DMS153 (cell line): ENCODE results near the gene MIER3.

ENCODE experiments used
- DNase-seq: peaks from one replicate; lab custom pipeline; 2025; lab: John Stamatoyannopoulos, UW

The MIER3 gene

GRCh38 chr5:56893251-56893951 is 58.5 kb downstream of the MIER3 start:
- no peak for DNase-seq

GRCh38 chr5:56881571-56881970 is 70.4 kb downstream of the MIER3 start:
- no peak for DNase-seq

- no peak for DNase-seq
Measured at GRCh38 chr5:56876327-56876726, 75.6 kb downstream of the MIER3 start.

GRCh38 chr5:56873056-56873455 is 78.9 kb downstream of the MIER3 start:
- DNase-seq, result no peak

- DNase-seq, result no peak
Measured at GRCh38 chr5:56871777-56872176, 80.1 kb downstream of the MIER3 start.
